ENCODE measurements around the gene SMARCA2. TPM values are rescaled to one million over a fixed set of nuclear protein-coding genes. Genes with fewer than 3 reads are reported as not detected.

SMARCA2 gene
- total and polyA plus RNA-seq, 9 of the 15 experiments (the other 6 are each of a cell fraction or from before 2014, with no cell fraction given), result 8.0 to 34.8 (median 25.5) TPM

DNA sequence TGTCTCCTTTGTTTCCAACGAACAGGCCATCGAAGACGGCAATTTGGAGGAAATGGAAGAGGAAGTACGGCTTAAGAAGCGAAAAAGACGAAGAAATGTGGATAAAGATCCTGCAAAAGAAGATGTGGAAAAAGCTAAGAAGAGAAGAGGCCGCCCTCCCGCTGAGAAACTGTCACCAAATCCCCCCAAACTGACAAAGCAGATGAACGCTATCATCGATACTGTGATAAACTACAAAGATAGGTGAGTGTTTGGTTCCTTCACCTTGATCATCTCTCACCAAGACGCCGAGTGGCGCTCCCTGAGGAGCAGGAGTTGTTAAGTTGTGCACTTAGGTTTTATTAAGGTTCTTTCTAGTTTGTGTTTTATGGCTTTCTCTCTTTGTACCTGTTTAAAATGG lies 146.5 kb downstream of the SMARCA2 start:
- POLR2A ChIA-PET, result no interaction called here
- Histone ChIP-seq H3K27ac (ENCODE audit: extremely low read depth, low read depth, low read length) (no peak overlapping the region), H3K9me1 (ENCODE audit: control insufficient read depth, insufficient read depth, low read length) (no peaks in the 10 kb centered on the region), H4K20me1 (replicated peaks; ENCODE audit: control insufficient read depth, insufficient read depth, low read length) (no peaks in the 10 kb centered on the region), H3K4me1 (replicated peaks in 1 of 2; ENCODE audit: control insufficient read depth in 2 of 2, insufficient read depth in 2 of 2, low read length in 2 of 2) (no peaks in the 10 kb centered on the region), H3K9ac (ENCODE audit: insufficient read depth in 1 of 2, low read depth in 2 of 2, low read length in 2 of 2) (no peak overlapping the region), H3K9me3 (replicated peaks; ENCODE audit: control insufficient read depth, insufficient read depth, low read depth, low read length) (no peaks in the 10 kb centered on the region), H3K36me3 (ENCODE audit: control insufficient read depth, insufficient read depth, low read length) (peaks cover 19% of the 10 kb centered on the region; the same call in 2 of the 3 replicates), H3K4me2 (ENCODE audit: insufficient read depth, low read length) (no peak overlapping the region), H2AFZ (ENCODE audit: low read depth, low read length) (no peak overlapping the region), H3K4me3 (no peak overlapping the region), H3K27me3 (ENCODE audit: control insufficient read depth in 2 of 2, insufficient read depth in 2 of 2, low read length in 2 of 2) (no peaks in the 10 kb centered on the region), H3K79me2 (ENCODE audit: control insufficient read depth, insufficient read depth, low read length) (no peaks in the 10 kb centered on the region; the same call in 2 of the 3 replicates)
- no TSS peak for BruUV-seq (replicated peaks)
- DNase-seq (ENCODE audit: extremely low read depth in 1 of 4, low spot score in 3 of 4) (no peak), FAIRE-seq (no peak), ATAC-seq (no peak)
- CTCF ChIA-PET (ENCODE audit: low intra/inter-chr PET ratio), result no interaction called here
- 88% methylated on average over 11 of the region's 13 CpGs for WGBS (ENCODE audit: insufficient coverage, low coverage, missing lambda C conversion rate)
- intact Hi-C loops (cut with micrococcal nuclease) (no loop called here), in situ Hi-C loops (cut with MboI) (no loop called here)
- TF ChIP-seq TAF1 (IDR thresholded peaks at IDR 0.05; ENCODE audit: control insufficient read depth, extremely low read depth, insufficient read depth, low read length, severe bottlenecking) (no peak), KAT8 (IDR thresholded peaks at IDR 0.05; ENCODE audit: low read depth) (no peak), SPI1 (IDR thresholded peaks at IDR 0.05; ENCODE audit: borderline replicate concordance, low read depth, low read length) (no peak)
- TF ChIP-seq, protein P1, sequence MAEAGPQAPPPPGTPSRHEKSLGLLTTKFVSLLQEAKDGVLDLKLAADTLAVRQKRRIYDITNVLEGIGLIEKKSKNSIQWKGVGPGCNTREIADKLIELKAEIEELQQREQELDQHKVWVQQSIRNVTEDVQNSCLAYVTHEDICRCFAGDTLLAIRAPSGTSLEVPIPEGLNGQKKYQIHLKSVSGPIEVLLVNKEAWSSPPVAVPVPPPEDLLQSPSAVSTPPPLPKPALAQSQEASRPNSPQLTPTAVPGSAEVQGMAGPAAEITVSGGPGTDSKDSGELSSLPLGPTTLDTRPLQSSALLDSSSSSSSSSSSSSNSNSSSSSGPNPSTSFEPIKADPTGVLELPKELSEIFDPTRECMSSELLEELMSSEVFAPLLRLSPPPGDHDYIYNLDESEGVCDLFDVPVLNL (CRISPR knock-in tag; IDR thresholded peaks at IDR 0.05; ENCODE audit: low read depth), result no peak

Measured in K562 (cell line).